HG02571 (cell line): Measurements from ENCODE around the gene ARHGEF11.

Source experiments
- ATAC-seq: cut with Tn5 transposase; IDR thresholded peaks from one replicate; pipeline ENCODE4 v1.9.1; 2021; ENCODE audit warnings: mild to moderate bottlenecking, moderate library complexity; ENCODE audit not compliant: unreplicated experiment

The ARHGEF11 gene

DNA sequence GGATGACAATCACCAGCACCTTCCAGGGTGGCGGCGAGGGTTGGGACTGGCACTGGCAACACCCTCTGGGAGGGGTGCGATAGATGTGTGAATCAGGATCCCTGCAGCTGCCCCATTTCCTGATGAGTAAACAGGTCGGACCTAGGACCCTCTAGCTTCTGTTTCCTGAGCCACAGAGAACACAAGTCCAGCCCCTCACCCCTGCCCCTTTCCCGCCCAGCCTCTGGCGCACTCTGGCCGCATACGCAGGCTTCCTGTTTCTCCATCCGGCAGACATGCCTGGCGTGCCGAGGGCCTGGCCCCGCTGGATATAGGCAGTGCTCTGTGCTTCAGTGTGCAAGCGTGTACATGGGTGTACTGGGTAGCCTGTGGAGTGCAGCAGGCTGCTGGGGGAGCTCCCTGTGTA lies 147.4 kb downstream of the ARHGEF11 start:
- no peak for ATAC-seq

DNA sequence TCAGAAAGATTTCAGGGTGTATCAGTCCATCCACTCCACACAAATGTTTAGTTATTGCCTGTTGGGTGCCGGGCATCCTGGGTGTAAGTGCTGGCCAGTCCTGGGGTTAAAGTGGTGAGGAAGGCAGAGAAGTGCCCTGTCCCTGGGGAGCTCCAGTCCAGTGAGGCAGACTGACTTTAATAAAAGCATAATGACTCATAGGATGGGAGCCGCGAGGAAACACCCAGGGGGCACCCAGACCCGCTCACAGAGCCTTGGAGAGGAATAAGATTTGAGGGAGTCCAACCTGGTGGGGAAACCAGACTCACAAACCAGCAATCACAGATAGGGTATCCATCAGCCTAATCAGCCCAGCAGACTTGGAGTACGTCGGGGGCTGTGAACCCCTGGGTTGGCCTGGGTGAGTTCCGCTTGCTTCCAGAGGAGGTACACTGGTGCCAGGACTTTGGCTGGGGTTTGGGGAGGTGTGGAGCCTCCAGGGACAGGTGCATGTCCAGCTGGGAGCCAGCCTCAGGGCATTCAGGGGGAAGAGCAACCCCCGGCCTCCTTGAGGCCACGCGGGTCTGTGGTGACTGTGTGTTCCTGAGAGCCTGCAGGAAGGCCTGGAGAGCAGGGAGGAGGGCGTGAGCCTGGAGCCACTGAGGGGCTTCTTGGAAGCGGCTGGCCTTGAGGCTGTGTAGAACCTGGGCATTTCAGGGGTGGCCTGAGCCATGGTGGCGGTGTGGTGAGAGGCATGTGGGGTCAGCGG lies 148.3 kb downstream of the ARHGEF11 start:
- no peak for ATAC-seq

DNA sequence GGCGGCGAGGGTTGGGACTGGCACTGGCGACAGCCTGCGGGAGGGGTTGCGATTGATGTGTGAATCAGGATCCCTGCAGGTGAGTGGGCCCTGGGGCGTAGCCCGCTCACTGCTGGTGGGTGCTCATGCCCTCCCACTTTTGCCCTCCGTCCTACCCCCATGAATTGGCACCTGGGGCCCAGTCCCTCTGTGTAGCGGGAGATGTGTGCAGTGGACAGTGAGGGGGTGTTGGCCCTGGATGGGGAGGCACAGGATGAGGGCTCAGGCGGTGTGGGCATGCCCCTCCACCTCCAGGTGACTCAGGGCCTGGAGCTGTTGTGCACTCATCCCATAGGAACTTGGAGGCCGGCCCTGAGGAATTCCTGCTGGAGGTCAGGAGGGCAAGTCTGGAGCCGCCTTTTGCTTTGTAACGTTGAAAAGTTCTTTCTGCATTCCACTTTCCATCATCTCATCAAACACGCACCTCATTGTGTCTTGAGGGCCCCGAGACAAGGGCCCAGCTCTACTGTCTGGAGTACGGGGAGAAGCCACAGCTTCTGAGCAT lies 149.0 kb downstream of the ARHGEF11 start:
- ATAC-seq = no peak

DNA sequence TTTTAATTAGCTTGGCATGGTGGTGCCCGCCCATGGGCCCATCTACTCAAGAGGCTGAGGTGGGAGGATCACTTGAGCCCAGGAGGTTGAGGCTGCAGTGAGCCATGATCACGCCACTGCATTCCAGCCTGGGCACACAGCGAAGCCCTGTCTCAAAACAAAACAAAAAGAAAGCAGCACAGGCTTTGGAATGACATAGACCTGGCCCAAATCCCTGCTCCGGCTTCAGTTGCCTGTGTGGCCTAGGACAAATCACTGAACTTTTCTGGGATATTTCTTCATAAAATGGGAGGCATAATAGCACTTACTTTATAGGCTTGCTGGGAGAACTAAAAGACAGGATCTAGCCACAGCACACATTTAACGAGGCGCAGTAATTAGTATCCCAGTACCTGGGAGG lies 149.6 kb downstream of the ARHGEF11 start:
- no peak for ATAC-seq

DNA sequence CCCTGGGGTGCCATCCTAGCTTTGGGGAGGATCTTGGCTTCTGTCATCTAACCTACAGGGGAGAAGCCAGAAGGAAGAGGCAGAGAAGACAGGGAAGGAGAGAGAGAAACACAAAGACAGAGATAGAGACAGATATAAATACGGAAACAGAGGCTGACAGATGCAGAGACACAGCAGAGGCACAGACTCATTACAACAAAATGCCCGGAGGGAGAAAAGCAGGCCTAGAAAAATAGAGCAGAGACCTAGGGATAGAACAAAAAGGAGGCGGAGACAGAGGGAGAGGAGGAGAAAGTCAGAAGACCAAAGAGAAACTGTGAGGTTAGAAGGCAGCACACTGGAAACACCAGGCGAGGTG lies 150.1 kb downstream of the ARHGEF11 start:
- no peak for ATAC-seq

DNA sequence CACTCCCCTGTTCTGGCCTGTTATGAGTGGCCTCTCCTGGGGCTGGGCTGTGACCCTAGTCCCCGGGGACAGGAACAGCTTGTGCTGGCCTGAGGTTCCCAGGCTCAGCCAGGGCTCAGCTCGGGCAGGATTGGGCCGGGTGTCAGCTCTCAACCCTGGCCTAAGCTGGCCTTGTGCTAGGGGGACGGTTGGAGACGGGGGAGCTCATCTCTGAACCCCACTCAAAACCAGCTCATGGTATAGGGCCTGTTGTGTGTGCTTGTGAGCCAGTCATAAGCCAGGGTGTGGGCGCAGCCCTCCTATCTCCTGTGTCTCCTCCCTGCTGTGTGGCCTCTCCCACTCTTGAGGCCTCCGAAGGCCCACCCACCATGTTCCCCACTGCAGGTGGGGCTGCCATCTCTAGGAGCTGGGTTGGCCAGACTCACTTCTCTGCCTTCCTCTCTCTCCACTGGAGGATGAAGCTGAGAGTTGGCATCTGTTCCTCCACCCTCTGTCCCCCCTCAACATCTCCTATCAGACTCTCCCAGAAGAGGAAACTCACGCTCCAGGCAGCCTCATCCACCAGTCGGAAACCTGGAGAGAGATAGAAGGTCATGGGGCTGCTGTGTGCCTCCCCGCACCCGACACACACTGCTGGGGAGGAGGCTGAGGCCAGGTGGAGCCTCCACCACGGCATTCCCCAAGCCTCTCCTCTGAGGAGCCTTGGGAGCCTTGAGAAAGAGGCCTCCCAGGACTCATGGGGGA lies 150.7 kb downstream of the ARHGEF11 start:
- ATAC-seq = no peak

DNA sequence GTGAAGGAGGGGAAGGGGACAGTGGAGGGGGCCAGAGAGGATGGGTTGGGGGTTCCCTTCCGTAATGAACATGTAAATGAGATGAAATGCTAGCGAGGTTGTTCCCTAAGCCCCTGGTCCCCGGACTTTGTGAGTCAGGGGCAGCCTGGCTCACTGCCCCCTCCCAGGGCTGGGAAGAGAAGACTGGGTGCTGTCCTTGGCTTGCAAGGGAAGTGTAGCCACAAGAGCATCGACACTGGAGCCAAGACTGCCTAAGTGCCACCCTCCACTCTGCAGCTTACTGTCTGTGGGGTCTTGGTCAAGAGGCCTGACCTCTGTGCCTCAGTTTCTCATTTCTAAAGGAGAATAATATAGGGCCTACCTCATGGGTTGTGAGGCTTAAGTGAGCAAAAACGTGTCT lies 151.5 kb downstream of the ARHGEF11 start:
- ATAC-seq = no peak

DNA sequence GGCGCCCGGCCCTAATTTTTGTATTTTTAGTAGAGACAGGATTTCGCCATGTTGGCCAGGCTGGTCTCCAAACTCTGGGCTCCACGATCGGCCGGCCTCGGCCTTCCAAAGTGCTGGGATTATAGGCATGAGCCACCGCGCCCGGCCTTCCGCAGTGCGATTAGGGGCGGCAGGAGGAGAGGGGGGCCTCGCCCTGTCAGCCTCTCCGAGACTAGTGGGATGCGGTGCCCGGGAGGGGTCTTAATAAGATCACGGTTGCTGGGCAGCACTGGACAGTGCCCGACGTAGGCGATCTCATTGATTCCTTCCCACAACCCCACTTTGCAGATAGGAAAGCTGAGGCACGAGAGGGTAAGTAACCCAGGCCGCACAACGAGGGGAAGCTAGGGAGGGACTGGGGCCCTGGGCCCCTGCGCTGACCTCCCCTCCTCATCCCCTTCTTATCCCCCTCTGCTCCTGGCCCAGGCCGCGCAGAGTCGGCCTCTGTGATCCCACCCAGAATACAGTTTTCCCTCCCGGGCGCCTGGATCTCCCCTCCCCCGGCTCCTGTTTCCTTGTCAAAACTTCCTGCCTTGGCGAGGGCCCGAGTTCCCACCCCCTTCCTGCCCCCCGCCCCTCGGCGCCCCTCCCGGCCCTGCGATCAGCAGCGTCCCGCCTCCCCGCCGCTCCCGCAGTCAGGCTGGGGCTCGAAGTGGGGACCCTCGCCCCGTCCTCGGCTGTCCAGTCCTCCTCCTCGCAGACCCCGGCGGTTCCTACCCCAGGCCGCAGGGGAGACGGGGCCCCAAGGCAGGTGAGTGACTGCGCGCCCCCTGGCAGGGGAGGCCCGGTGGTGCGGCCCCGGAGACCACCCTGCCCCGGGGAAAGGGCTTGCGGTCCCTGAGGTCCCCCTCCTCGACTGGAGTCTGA lies 152.2 kb downstream of the ARHGEF11 start, which contains the start of gene PEAR1:
TSS of gene PEAR1 (plus strand) at position 671 of the 906 bp plus-strand sequence. CDS start 10,209 bp downstream, outside the sequence.
- no peak for ATAC-seq

DNA sequence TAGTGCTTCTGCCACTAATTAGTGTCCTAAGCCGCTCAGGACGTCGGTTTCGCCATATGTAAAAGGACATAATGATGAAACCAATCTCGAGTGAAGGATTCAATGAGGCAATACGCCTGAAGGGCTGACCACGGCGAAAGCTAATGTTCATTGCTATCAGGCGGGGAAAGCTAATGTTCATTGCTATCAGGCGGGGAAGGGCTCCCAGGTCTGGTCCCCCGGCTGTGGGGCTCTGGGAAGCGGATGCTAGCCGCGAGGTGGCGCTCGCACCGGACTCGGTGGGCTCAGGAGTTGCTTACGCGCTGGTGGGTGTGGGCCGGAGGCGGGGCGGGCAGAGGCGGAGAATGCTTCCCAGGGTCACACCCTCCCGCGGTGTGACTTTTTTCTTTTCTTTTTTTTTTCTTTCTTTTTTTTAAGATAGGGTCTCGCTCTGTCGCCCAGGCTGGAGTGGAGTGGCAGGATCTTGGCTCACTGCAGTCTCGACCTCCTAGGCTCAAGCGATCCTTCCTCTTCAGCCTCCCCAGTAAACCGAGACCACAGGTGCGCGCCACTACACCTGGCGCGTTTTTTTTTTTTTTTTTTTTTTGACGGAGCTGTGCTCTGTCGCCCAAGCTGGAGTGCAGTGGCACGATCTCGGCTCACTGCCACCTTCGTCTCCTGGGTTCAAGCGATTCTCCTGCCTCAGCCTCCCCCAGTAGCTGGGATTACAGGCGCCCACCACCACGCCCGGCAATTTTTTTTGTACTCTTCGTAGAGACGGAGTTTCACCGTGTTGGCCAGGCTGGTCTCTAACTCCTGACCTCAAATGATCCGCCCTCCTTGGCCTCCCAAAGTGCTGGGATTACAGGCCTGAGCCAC lies 153.1 kb downstream of the ARHGEF11 start:
- ATAC-seq = no peak

DNA sequence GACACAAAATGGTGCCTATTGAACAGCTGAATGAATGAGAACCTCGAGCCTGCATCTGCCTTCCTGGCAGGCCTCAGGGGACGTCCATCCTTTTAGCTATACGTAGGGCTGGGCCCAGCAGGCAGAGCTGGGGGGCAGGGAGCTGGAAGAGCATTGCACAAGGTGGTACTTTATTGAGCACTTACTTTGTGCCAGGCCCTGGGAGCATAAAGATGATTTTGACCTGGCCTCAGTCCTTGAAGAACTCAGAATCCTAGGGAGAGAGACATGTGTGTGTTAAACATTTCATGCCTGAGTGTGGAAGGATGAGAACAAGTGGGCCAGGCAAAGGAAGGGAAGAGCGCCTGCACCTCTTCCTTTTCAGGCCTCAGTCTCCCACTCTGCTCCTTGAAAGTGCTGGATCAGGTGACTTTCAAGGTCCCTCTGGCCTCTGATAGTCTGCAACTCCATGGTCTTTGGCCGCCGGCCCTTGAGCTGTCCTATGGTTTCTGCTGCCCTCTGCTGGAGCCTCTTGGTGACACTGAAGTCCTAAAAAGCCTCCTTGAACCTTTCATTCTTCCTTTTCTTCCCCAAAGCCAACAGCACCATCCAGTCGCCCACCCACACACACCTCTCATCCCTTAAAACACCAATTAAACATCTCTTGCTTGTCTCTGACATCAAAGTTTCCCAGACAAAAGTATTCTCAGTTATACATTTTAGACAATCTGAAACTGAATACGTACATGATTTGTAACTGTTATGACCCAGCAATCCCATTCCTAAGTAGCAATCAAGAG lies 155.6 kb downstream of the ARHGEF11 start:
- ATAC-seq = no peak

DNA sequence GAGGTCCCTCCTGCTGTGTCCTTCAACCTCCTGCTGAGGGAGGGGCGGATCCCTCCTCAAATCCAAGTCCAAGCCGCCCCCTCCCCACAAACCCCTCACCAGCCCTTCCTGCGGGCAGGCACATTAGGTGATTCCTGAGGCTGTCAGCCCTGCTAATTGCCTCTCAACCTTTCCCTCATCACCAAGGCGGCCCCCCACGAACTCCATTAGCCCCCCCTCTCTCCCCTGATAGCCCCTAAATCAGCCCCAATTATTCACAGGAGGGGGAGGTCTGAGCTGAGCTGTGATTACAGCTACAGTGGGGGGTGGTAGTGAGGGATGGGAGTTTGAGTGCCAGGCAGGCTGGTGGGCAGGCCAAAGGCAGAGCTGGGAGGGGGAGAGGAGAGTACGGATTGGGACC lies 157.8 kb downstream of the ARHGEF11 start:
- no peak for ATAC-seq

DNA sequence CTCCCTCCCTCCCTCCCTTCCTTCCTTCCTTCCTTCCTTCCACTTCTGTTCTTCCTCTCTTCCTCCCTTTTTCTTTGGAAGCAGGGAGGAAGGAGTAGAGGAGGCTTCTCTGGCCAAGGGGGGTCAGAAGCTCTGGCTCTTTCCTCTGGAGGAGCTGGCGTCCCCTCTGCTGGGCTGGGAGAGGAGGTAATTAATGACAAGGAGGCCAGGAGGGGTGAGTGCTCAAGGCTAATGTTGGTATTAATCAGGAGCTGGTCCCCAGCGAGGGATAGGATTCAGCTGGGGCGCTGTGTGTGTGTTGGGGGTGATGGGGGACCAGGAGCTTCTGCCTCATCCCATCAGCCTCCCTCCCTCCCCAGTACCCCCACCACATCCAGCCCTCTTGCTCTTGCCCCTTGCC lies 158.2 kb downstream of the ARHGEF11 start:
- ATAC-seq = no peak

DNA sequence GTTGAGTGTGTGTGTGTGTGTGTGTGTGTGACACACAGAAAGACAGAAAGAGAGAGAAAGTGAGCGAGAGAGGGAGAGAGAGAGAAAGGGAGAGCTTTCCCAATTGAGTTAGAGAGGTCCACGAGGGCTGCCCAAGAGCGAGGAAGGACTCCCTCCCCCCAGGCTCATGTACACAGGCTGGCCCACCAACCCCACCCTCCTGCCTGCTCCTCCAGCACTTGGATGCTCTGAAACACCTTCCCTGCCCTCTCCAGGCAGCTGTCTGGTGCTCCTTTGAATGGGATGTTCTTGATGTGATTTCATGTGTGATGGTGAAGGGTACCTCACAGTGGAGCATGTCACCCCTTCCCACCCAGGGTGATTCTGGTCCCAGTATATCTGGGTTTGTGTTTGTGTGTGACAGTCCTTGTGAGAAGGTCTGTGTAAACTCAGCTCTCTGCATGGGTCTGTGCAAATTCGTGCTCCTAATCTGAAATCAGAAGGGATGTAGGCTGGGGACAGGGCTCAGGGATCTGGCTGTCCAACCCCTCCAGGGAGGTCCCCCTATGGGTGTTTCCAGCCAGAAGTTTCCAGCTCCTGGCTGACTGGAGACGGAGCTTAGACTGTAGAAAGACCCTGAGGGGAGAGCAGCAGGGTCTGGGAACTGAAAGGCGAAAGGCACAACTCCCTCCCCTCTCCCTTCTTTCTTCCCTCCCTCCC lies 158.8 kb downstream of the ARHGEF11 start:
- no peak for ATAC-seq

DNA sequence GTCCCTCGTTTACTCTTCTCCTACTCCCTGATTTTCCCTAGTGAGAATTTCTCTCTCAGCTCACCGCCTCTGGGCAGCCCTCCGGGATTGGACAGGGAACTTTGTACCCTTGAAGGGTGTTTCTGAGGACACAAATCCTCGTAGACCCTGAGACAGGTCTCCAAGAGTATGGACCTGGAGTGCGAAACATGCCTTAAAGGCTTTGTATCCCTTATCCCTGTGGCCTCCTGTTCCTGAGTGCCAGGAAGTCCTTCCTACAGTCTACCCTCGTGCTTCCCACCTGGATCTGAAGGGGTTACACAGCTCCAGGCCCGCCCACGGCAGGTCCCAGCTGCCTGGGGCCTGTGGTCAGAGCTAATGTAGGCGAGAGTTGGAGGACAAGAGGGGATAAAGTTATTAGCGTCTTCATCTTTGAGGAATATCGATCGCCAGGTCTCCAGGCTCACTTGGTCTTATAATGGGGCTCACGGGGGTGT lies 159.6 kb downstream of the ARHGEF11 start:
- no peak for ATAC-seq

DNA sequence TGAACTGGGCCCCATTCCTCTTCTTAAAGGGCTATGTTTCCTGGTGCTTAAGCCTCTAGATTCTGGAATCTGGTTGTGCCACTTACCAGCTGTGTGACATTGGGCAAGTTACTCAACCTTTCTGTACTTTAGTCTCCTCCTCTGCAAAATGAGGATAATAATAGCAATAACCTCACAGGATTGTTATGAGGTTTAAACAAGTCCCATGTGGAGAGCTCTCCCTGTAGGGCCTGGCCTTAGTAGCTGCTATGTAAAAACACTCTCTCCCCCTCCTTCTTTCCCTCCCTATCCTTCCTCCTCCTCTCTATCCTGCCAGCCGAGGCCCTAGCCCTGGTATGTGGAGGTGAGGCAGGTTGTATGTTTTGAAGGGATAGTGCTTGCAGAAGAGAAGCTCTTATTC lies 160.2 kb downstream of the ARHGEF11 start:
- no peak for ATAC-seq
